ENCODE data around the gene MZT2A.
A peak's percentile ranks its signal among the peaks of the same experiment; 100 is the strongest.
"Not testable (repeated sequence)": the region's sequence is repeated elsewhere in the genome, so short reads cannot be mapped to it uniquely, and the experiment has no call there.

Gene MZT2A

GRCh38 chr2:131490616-131491468 is 1.4 kb downstream of the MZT2A start:
- DNase-seq = peak; percentile 61

- DNase-seq = no peak
Measured at GRCh38 chr2:131488306-131489205, 3.6 kb downstream of the MZT2A start.

- DNase-seq = peak; percentile 23
Measured at GRCh38 chr2:131486201-131486902, 5.8 kb downstream of the MZT2A start.

- DNase-seq = not testable (repeated sequence)
Measured at GRCh38 chr2:131484906-131485460, 7.2 kb downstream of the MZT2A start.

- not testable (repeated sequence) for DNase-seq
Measured at GRCh38 chr2:131483981-131484820, 8.0 kb downstream of the MZT2A start.

- not testable (repeated sequence) for DNase-seq
Measured at GRCh38 chr2:131482506-131483155, 9.6 kb downstream of the MZT2A start.

- DNase-seq = not testable (repeated sequence)
Measured at GRCh38 chr2:131480351-131480750, 11.8 kb downstream of the MZT2A start.

GRCh38 chr2:131478850-131479461 is 13.2 kb downstream of the MZT2A start:
- DNase-seq = not testable (repeated sequence)

- DNase-seq = not testable (repeated sequence)
Measured at GRCh38 chr2:131478074-131478849, 13.9 kb downstream of the MZT2A start.

GRCh38 chr2:131477227-131477626 is 15.0 kb downstream of the MZT2A start:
- not testable (repeated sequence) for DNase-seq

GRCh38 chr2:131476363-131476762 is 15.8 kb downstream of the MZT2A start:
- not testable (repeated sequence) for DNase-seq

GRCh38 chr2:131475831-131476230 is 16.4 kb downstream of the MZT2A start, which contains the start of gene TUBA3D:
TUBA3D (plus strand) TSS chr2:131476119; CDS start chr2:131476200, 81 bp downstream.
- no peak for DNase-seq

GRCh38 chr2:131473266-131473665 is 18.9 kb downstream of the MZT2A start:
- DNase-seq = not testable (repeated sequence)

- not testable (repeated sequence) for DNase-seq
Measured at GRCh38 chr2:131471624-131472023, 20.6 kb downstream of the MZT2A start.

- not testable (repeated sequence) for DNase-seq
Measured at GRCh38 chr2:131470944-131471343, 21.3 kb downstream of the MZT2A start.

GRCh38 chr2:131467722-131468121 is 24.5 kb downstream of the MZT2A start:
- DNase-seq = not testable (repeated sequence)

- not testable (repeated sequence) for DNase-seq
Measured at GRCh38 chr2:131454914-131455313, 37.3 kb downstream of the MZT2A start.

GRCh38 chr2:131451265-131451949 is 40.8 kb downstream of the MZT2A start:
- DNase-seq = not testable (repeated sequence)

GRCh38 chr2:131447981-131448380 is 44.2 kb downstream of the MZT2A start:
- not testable (repeated sequence) for DNase-seq

All from eye (tissue), 1 donor.